Right lobe of liver (tissue), 4 donors: ENCODE data around the gene SYNGR1.

Experiments
- CTCF ChIP-seq, 4 donors: fragments of 200-600 bp in 3 of 4; fragments of 450-650 bp in 1 of 4; IDR thresholded peaks; one replicate each; pipeline versions ENCODE4 v1.5.1 to v1.8.0; 2016 to 2022; ENCODE audit warnings: antibody characterized with exemption in 4 of 4, mild to moderate bottlenecking in 2 of 4
- POLR2A ChIP-seq: fragments of 450-650 bp; IDR thresholded peaks from one replicate; pipeline ENCODE4 v1.6.1; 2017; ENCODE audit warnings: antibody characterized with exemption, mild to moderate bottlenecking
- donor health status: DM: no; HTN: no; CAD: no.
- donor health status: DM: no; HTN: no; CAD: no.
- donor health status: DM: no; HTN: yes; CAD: no.

GRCh38 chr22:39344046-39344390 lies 5.8 kb upstream of the SYNGR1 start:
- no peak for TF ChIP-seq CTCF (IDR thresholded peaks at IDR 0.05)
- no peak for TF ChIP-seq POLR2A
